ENCODE measurements around the gene TRAPPC11. TPM values are rescaled to one million over a fixed set of nuclear protein-coding genes. Genes with fewer than 3 reads are reported as not detected.
A peak's percentile ranks its signal among the peaks of the same experiment; 100 is the strongest.

The TRAPPC11 gene
- total and polyA plus RNA-seq, 9 of the 15 experiments (the other 6 are each of a cell fraction or from before 2014, with no cell fraction given): 11.6 to 49.0 (median 28.7) TPM

GRCh38 chr4:183659872-183660242, 764 bp downstream of the TRAPPC11 start:
- under 1% methylated on average over 10 of the region's 10 CpGs for WGBS (ENCODE audit: insufficient coverage, low coverage, missing lambda C conversion rate)
- Histone ChIP-seq H2AFZ (ENCODE audit: low read depth, low read length) (peak overlapping the region; percentile 83), H4K20me1 (replicated peaks; ENCODE audit: control insufficient read depth, insufficient read depth, low read length) (no peaks in the 10 kb centered on the region), H3K4me1 (replicated peaks in 1 of 2; ENCODE audit: control insufficient read depth in 2 of 2, insufficient read depth in 2 of 2, low read length in 2 of 2) (peaks cover 2 to 6% of the 10 kb centered on the region in 2 experiments; a peak in 2 of 5 replicates), H3K9me1 (ENCODE audit: control insufficient read depth, insufficient read depth, low read length) (no peaks in the 10 kb centered on the region), H3K27ac (ENCODE audit: extremely low read depth, low read depth, low read length) (peak overlapping the region; percentile 75), H3K4me2 (ENCODE audit: insufficient read depth, low read length) (peak overlapping the region; percentile 89), H3K9me3 (replicated peaks; ENCODE audit: control insufficient read depth, insufficient read depth, low read depth, low read length) (no peaks in the 10 kb centered on the region), H3K9ac (ENCODE audit: insufficient read depth in 1 of 2, low read depth in 2 of 2, low read length in 2 of 2) (peak overlapping the region; percentile 87 to 93; a peak in 3 of 4 replicates), H3K36me3 (ENCODE audit: control insufficient read depth, insufficient read depth, low read length) (peaks cover 25% of the 10 kb centered on the region), H3K27me3 (ENCODE audit: control insufficient read depth in 2 of 2, insufficient read depth in 2 of 2, low read length in 2 of 2) (no peaks in the 10 kb centered on the region), H3K4me3 (peak overlapping the region; percentile 95), H3K79me2 (ENCODE audit: control insufficient read depth, insufficient read depth, low read length) (peaks cover 52% of the 10 kb centered on the region)
- in situ Hi-C loops (cut with MboI) (no loop called here), intact Hi-C loops (cut with micrococcal nuclease) (loop anchor here (5.0 kb wide), 1 partner anchor 158 kb away; no protein-coding TSS in a partner anchor)
- BruUV-seq (replicated peaks): TSS peak; percentile 76
- FAIRE-seq (no peak), DNase-seq (ENCODE audit: extremely low read depth in 1 of 4, low spot score in 3 of 4) (peak in 2 of 4 experiments; percentile 7 to 24), ATAC-seq (no peak)
- POLR2A ChIA-PET: interaction anchor here (0.5 to 0.8 kb wide), 3 partner anchors 13 to 48 kb away, joined by 3 read pairs; no protein-coding TSS in a partner anchor
- CTCF ChIA-PET (ENCODE audit: low intra/inter-chr PET ratio): no interaction called here
- peak; percentile 10; the same call in 1 of the 2 replicates for TF ChIP-seq SMARCA4 (IDR thresholded peaks at IDR 0.05)
- no peak for TF ChIP-seq ERF (CRISPR knock-in tag; IDR thresholded peaks at IDR 0.05)

GRCh38 chr4:183666088-183666487, 7.0 kb downstream of the TRAPPC11 start:
- no TSS peak for BruUV-seq (replicated peaks)
- WGBS (ENCODE audit: insufficient coverage, low coverage, missing lambda C conversion rate): 92% methylated on average over 1 of the region's 1 CpG
- Histone ChIP-seq H3K9me1 (ENCODE audit: control insufficient read depth, insufficient read depth, low read length) (no peaks in the 10 kb centered on the region), H2AFZ (ENCODE audit: low read depth, low read length) (no peak overlapping the region), H3K27ac (ENCODE audit: extremely low read depth, low read depth, low read length) (no peak overlapping the region), H3K4me1 (replicated peaks in 1 of 2; ENCODE audit: control insufficient read depth in 2 of 2, insufficient read depth in 2 of 2, low read length in 2 of 2) (no peaks in the 10 kb centered on the region), H3K4me2 (ENCODE audit: insufficient read depth, low read length) (no peak overlapping the region), H3K27me3 (ENCODE audit: control insufficient read depth in 2 of 2, insufficient read depth in 2 of 2, low read length in 2 of 2) (no peaks in the 10 kb centered on the region), H3K79me2 (ENCODE audit: control insufficient read depth, insufficient read depth, low read length) (peaks cover 12% of the 10 kb centered on the region), H3K4me3 (no peak overlapping the region), H3K36me3 (ENCODE audit: control insufficient read depth, insufficient read depth, low read length) (peaks cover 62% of the 10 kb centered on the region), H3K9me3 (replicated peaks; ENCODE audit: control insufficient read depth, insufficient read depth, low read depth, low read length) (no peaks in the 10 kb centered on the region), H3K9ac (ENCODE audit: insufficient read depth in 1 of 2, low read depth in 2 of 2, low read length in 2 of 2) (no peak overlapping the region), H4K20me1 (replicated peaks; ENCODE audit: control insufficient read depth, insufficient read depth, low read length) (no peaks in the 10 kb centered on the region)
- ATAC-seq (no peak), DNase-seq (ENCODE audit: extremely low read depth in 1 of 4, low spot score in 3 of 4) (no peak), FAIRE-seq (no peak)
- ChIA-PET CTCF (ENCODE audit: low intra/inter-chr PET ratio) (no interaction called here), POLR2A (interaction anchor here (0.6 kb wide), 1 partner anchor 45 kb away, joined by 3 read pairs; no protein-coding TSS in a partner anchor)
- TF ChIP-seq ZMIZ1 (IDR thresholded peaks at IDR 0.05; ENCODE audit: low read depth in 2 of 2, low read length in 2 of 2): no peak
- no peak for TF ChIP-seq SRSF3 (IDR thresholded peaks at IDR 0.05; ENCODE audit: insufficient read depth, low read length)
- TF ChIP-seq HNRNPH1 (optimal IDR thresholded peaks at IDR 0.05; ENCODE audit: low read depth, low read length): no peak
- no peak for TF ChIP-seq FOXP1 (CRISPR knock-in tag; IDR thresholded peaks at IDR 0.05)
- TF ChIP-seq BRD4 (IDR thresholded peaks at IDR 0.05): no peak
- intact Hi-C loops (cut with micrococcal nuclease): no loop called here
- in situ Hi-C loops (cut with MboI): no loop called here
